HepG2 (cell line): ENCODE results near the gene GPN2. TPM values are rescaled to one million over a fixed set of nuclear protein-coding genes. Genes with fewer than 3 reads are reported as not detected.

Source experiments
- AHDC1 ChIP-seq: sonication (generic); formaldehyde crosslinking; IDR thresholded peaks from 2 replicates; pipeline ENCODE4 v1.5.1; 2020; ENCODE audit warnings: mild to moderate bottlenecking, missing genetic modification reagents, borderline replicate concordance
- HDAC2 ChIP-seq: sonication (generic); formaldehyde crosslinking; IDR thresholded peaks from 2 replicates; pipeline ENCODE4 v1.4.0; 2020; ENCODE audit warnings: missing genetic modification reagents
- JUN ChIP-seq: sonication (generic); formaldehyde crosslinking; IDR thresholded peaks from 2 replicates; pipeline ENCODE4 v1.4.0; 2020; ENCODE audit warnings: mild to moderate bottlenecking, missing genetic modification reagents
- MYC ChIP-seq: sonication (generic); formaldehyde crosslinking; IDR thresholded peaks from 2 replicates; pipeline ENCODE4 v1.9.0; 2021; ENCODE audit warnings: missing genetic modification reagents, borderline replicate concordance
- REPIN1 ChIP-seq: sonication (generic); formaldehyde crosslinking; IDR thresholded peaks from 2 replicates; pipeline ENCODE4 v1.8.0; 2022; ENCODE audit warnings: missing genetic modification reagents, low read depth, mild to moderate bottlenecking, borderline replicate concordance
- TFAP4 ChIP-seq: sonication (generic); IDR thresholded peaks from 2 replicates; pipeline ENCODE4 v1.6.1; 2016; ENCODE audit warnings: low read depth, borderline replicate concordance
- ZNF331 ChIP-seq: sonication (generic); formaldehyde crosslinking; IDR thresholded peaks from 2 replicates; pipeline ENCODE4 v1.4.0; 2020; ENCODE audit warnings: missing genetic modification reagents
- polyA plus RNA-seq, 8 experiments: library from polyadenylated mRNA; depleted of rRNA in 3 of 8; stranded (reverse) in 7 of 8; unstranded in 1 of 8; fragments of >200 nt; fragmentation: Illumina TruSeq in 4 of 8; extraction: Trizol in 4 of 8; gene quantifications; 2 replicates each; pipeline versions ENCODE4 v1.2.1 to v1.2.3, GENCODE V29; 2011 to 2016; ENCODE audit warnings: low read depth in 4 of 8, missing spikeins in 1 of 8, mixed read lengths in 1 of 8; ENCODE audit not compliant: insufficient read depth in 1 of 8
- total RNA-seq, 5 experiments: library from RNA; depleted of rRNA; stranded (reverse); fragments of >200 nt; fragmentation: Illumina TruSeq; extraction: Trizol; gene quantifications; 2 replicates each; pipeline ENCODE4 v1.2.3, GENCODE V29; 2016; ENCODE audit warnings: low read depth in 1 of 5
- TF ChIP-seq, protein P1 (sequence below): IDR thresholded peaks from 2 replicates; pipeline ENCODE4 v1.4.0; 2020; ENCODE audit warnings: mild to moderate bottlenecking, missing genetic modification reagents
- TF ChIP-seq, protein P2 (sequence below): sonication (generic); formaldehyde crosslinking; IDR thresholded peaks from 2 replicates; pipeline ENCODE4 v1.8.0; 2022; ENCODE audit warnings: missing genetic modification reagents, mild to moderate bottlenecking, moderate library complexity, borderline replicate concordance
- TF ChIP-seq, protein P3 (sequence below): sonication (generic); formaldehyde crosslinking; IDR thresholded peaks from 2 replicates; pipeline ENCODE4 v1.4.0; 2020; ENCODE audit warnings: mild to moderate bottlenecking, missing genetic modification reagents, borderline replicate concordance

The GPN2 gene
- total and polyA plus RNA-seq, 2 of the 13 experiments (the other 11 are each of a cell fraction or from before 2014, with no cell fraction given), result 19.3 to 38.9 TPM

- TF ChIP-seq AHDC1 (CRISPR knock-in tag), result 0 out of 2 replicates have a peak, but pooled peaks have one; percentile 28
- peak; percentile 87 for TF ChIP-seq HDAC2 (CRISPR knock-in tag)
- TF ChIP-seq, protein P1, sequence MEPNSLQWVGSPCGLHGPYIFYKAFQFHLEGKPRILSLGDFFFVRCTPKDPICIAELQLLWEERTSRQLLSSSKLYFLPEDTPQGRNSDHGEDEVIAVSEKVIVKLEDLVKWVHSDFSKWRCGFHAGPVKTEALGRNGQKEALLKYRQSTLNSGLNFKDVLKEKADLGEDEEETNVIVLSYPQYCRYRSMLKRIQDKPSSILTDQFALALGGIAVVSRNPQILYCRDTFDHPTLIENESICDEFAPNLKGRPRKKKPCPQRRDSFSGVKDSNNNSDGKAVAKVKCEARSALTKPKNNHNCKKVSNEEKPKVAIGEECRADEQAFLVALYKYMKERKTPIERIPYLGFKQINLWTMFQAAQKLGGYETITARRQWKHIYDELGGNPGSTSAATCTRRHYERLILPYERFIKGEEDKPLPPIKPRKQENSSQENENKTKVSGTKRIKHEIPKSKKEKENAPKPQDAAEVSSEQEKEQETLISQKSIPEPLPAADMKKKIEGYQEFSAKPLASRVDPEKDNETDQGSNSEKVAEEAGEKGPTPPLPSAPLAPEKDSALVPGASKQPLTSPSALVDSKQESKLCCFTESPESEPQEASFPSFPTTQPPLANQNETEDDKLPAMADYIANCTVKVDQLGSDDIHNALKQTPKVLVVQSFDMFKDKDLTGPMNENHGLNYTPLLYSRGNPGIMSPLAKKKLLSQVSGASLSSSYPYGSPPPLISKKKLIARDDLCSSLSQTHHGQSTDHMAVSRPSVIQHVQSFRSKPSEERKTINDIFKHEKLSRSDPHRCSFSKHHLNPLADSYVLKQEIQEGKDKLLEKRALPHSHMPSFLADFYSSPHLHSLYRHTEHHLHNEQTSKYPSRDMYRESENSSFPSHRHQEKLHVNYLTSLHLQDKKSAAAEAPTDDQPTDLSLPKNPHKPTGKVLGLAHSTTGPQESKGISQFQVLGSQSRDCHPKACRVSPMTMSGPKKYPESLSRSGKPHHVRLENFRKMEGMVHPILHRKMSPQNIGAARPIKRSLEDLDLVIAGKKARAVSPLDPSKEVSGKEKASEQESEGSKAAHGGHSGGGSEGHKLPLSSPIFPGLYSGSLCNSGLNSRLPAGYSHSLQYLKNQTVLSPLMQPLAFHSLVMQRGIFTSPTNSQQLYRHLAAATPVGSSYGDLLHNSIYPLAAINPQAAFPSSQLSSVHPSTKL (CRISPR knock-in tag), result peak; percentile 81
- TF ChIP-seq, protein P2, sequence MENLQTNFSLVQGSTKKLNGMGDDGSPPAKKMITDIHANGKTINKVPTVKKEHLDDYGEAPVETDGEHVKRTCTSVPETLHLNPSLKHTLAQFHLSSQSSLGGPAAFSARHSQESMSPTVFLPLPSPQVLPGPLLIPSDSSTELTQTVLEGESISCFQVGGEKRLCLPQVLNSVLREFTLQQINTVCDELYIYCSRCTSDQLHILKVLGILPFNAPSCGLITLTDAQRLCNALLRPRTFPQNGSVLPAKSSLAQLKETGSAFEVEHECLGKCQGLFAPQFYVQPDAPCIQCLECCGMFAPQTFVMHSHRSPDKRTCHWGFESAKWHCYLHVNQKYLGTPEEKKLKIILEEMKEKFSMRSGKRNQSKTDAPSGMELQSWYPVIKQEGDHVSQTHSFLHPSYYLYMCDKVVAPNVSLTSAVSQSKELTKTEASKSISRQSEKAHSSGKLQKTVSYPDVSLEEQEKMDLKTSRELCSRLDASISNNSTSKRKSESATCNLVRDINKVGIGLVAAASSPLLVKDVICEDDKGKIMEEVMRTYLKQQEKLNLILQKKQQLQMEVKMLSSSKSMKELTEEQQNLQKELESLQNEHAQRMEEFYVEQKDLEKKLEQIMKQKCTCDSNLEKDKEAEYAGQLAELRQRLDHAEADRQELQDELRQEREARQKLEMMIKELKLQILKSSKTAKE (CRISPR knock-in tag), result peak; percentile 70
- TF ChIP-seq JUN, result peak; percentile 63; the same call in 1 of the 2 replicates
- TF ChIP-seq MYC (CRISPR knock-in tag), result peak; percentile 50; the same call in 1 of the 2 replicates
- 0 out of 2 replicates have a peak, but pooled peaks have one; percentile 21 for TF ChIP-seq REPIN1 (CRISPR knock-in tag)
- TF ChIP-seq, protein P3, sequence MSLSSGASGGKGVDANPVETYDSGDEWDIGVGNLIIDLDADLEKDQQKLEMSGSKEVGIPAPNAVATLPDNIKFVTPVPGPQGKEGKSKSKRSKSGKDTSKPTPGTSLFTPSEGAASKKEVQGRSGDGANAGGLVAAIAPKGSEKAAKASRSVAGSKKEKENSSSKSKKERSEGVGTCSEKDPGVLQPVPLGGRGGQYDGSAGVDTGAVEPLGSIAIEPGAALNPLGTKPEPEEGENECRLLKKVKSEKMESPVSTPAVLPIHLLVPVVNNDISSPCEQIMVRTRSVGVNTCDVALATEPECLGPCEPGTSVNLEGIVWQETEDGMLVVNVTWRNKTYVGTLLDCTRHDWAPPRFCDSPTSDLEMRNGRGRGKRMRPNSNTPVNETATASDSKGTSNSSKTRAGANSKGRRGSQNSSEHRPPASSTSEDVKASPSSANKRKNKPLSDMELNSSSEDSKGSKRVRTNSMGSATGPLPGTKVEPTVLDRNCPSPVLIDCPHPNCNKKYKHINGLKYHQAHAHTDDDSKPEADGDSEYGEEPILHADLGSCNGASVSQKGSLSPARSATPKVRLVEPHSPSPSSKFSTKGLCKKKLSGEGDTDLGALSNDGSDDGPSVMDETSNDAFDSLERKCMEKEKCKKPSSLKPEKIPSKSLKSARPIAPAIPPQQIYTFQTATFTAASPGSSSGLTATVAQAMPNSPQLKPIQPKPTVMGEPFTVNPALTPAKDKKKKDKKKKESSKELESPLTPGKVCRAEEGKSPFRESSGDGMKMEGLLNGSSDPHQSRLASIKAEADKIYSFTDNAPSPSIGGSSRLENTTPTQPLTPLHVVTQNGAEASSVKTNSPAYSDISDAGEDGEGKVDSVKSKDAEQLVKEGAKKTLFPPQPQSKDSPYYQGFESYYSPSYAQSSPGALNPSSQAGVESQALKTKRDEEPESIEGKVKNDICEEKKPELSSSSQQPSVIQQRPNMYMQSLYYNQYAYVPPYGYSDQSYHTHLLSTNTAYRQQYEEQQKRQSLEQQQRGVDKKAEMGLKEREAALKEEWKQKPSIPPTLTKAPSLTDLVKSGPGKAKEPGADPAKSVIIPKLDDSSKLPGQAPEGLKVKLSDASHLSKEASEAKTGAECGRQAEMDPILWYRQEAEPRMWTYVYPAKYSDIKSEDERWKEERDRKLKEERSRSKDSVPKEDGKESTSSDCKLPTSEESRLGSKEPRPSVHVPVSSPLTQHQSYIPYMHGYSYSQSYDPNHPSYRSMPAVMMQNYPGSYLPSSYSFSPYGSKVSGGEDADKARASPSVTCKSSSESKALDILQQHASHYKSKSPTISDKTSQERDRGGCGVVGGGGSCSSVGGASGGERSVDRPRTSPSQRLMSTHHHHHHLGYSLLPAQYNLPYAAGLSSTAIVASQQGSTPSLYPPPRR (CRISPR knock-in tag), result peak; percentile 74; the same call in 1 of the 2 replicates
- TF ChIP-seq ZNF331, result 0 out of 2 replicates have a peak, but pooled peaks have one; percentile 33
- TF ChIP-seq TFAP4, result peak; percentile 72; the same call in 1 of the 2 replicates
Observed at GRCh38 chr1:26881611-26882010, 8.5 kb downstream of the GPN2 start (continued).
